ENCODE measurements around the gene SLC5A1.
A peak's percentile ranks its signal among the peaks of the same experiment; 100 is the strongest.
"Not testable (repeated sequence)": the region's sequence is repeated elsewhere in the genome, so short reads cannot be mapped to it uniquely, and the experiment has no call there.

SLC5A1 gene

DNA sequence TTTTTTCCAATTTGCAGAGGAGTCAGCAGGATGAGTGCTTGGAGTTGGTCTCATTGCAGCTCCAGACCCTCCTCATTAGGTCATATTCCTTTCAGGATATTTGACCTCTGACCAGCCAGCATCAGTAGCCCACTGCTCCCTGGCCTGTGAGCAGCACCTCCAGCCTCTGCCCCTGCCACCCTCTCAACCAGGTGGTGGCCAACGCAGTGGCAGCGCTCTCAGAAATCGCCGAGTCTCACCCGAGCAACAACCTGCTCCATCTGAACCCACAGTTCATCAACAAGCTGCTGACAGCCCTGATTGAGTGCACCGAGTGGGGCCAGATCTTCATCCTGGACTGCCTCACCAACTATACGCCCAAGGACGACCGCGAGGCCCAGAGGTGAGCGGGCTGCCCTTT is 89.1 kb downstream of the SLC5A1 start:
- H3K4me3 ChIP-seq (ENCODE audit: low read depth, low read length) = no peak overlapping the region
- TF ChIP-seq, protein P1, sequence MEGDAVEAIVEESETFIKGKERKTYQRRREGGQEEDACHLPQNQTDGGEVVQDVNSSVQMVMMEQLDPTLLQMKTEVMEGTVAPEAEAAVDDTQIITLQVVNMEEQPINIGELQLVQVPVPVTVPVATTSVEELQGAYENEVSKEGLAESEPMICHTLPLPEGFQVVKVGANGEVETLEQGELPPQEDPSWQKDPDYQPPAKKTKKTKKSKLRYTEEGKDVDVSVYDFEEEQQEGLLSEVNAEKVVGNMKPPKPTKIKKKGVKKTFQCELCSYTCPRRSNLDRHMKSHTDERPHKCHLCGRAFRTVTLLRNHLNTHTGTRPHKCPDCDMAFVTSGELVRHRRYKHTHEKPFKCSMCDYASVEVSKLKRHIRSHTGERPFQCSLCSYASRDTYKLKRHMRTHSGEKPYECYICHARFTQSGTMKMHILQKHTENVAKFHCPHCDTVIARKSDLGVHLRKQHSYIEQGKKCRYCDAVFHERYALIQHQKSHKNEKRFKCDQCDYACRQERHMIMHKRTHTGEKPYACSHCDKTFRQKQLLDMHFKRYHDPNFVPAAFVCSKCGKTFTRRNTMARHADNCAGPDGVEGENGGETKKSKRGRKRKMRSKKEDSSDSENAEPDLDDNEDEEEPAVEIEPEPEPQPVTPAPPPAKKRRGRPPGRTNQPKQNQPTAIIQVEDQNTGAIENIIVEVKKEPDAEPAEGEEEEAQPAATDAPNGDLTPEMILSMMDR (IDR thresholded peaks at IDR 0.05; ENCODE audit: low read depth, low read length) = no peak

DNA sequence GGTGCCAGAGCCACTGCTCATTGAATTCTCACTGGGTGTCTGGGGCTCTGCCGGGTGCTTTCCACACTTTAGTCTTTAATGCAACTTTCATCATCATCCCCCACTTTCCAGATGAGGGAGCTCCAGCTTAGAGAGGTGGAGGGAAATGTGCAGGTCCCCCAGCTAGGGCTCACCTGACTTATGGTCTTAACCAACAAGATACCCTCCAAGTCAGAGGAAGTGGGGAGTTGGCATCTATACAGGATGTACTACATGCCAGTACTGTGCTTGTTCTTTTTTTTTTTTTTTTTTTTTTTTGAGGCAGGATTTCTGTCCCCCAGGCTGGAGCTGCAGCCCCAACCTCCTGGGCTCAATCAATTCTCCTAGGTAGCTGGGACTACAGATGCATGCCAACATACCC is 89.7 kb downstream of the SLC5A1 start:
- TF ChIP-seq, protein P1 (IDR thresholded peaks at IDR 0.05; ENCODE audit: low read depth, low read length) = no peak
- H3K4me3 ChIP-seq (ENCODE audit: low read depth, low read length) = no peak overlapping the region

DNA sequence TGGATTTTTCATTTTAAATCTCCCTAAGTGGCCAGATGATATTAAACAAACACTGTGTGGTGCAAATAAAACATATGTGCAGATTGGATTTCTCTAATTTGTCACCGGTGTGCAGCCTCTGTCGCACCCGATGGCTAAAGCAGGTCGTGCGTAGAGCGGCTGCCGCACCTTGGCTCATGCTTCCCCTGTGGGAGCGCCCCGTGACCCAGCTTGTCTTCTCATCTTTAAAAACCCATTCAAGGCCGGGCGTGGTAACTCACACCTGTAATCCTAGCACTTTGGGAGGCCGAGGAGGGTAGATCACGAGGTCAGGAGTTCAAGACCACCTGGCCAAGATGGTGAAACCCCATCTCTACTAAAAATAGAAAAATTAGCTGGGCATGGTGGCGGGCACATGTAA is 91.7 kb downstream of the SLC5A1 start:
- H3K4me3 ChIP-seq (ENCODE audit: low read depth, low read length) = not testable (repeated sequence)

DNA sequence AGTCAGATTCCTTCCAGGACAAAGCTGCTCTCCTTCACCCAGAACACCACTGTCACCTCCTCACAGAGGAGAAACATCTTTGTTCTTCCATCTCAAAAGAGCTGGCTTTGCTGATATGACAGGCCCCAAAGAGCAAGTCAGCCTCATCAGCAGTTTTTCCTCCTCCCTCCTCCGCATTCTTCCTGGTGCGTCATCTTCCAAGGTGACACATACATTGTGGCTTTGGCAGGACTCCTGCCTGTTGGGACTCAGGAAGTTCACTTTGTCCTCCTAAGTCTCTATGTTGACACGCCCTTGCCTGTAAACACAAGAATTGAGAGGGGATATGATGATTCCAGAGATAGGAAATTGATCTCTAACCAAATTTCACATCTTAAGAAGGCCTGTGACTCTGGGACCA is 92.9 kb downstream of the SLC5A1 start:
- not testable (repeated sequence) for H3K4me3 ChIP-seq (ENCODE audit: low read depth, low read length)

DNA sequence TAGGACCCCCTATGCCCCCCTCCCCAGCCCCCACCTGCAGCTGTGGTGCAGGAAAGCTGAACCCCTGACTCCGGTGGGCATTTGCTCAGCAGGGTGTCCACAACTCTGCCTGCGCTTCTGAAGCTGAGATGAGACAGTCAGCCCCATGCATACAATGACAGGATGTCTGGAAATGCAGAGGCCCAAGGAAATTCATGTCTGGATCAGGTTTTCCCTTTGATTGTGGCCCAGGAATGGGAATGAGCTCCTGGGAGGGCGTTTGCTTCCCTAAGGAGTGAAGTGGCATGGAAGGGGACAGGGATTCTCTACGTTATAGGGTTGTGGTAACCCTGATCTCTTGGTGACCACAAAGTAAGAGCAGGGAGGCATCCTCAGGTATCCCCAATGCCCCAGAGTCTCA is 93.8 kb downstream of the SLC5A1 start:
- not testable (repeated sequence) for H3K4me3 ChIP-seq (ENCODE audit: low read depth, low read length)

DNA sequence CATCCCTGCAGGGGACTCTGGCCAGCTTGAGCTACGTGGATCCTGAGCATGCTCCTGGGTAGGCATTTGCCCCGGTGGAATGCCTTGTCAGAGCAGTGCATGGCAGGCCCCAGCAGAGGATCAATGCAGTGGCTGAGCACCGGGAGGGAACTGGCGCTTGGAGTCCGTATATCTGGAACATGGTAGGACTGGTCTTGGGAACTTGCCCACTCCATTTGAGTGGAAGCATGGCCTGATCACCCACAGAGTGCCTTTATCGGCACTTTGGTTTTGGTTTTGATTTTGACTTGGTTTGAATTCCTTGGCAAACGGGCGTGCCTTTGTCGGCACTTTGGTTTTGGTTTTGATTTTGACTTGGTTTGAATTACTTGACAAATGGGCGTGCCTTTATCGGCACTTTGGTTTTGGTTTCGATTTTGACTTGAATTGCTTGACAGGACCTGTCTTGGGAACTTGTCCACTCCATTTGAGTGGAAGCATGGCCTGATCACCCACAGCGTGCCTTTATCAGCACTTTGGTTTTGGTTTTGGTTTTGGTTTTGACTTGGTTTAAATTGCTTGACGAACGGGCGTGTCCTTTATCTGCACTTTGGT is 94.8 kb downstream of the SLC5A1 start:
- peak overlapping the region; percentile 44 for H3K4me3 ChIP-seq (ENCODE audit: low read depth, low read length)

DNA sequence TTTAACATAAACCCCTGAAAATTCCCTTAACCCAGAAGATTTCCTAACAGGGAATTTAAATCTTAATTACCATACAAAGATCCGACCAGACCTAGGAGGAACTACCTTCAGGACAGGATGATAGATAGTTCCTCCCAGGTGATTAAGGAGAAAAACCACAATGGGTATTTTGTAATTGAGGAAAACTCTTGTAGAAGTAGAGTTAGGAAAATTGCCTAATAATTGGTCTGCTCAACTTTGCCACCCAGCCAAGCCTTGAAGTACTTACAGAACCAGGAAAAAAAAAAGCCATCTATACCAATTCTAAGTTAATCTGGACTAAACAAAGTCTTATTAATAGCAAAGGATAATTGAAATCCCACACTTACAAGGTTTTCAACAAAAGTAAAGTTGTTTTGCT is 95.5 kb downstream of the SLC5A1 start:
- H3K4me3 ChIP-seq (ENCODE audit: low read depth, low read length) = not testable (repeated sequence)

DNA sequence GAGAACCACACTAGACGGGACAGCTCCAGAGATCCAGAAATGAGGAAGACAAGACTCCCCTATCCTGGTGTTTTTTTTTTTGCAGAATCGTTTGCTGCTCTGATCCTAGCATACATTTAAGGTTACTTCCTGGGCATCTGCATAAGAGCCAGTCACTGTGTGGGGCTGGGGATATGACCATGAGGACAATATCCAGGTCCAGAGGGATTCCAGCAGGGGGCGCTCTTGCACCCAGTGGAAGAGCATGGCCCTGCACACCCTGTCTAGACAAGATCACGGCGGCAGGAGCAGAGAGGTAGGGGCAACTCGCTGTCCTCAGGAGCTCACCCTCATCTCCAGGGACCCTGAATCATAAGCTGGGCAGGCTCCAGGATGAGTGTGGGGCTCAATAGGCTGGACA is 97.6 kb downstream of the SLC5A1 start:
- not testable (repeated sequence) for H3K4me3 ChIP-seq (ENCODE audit: low read depth, low read length)
- TF ChIP-seq, protein P1 (IDR thresholded peaks at IDR 0.05; ENCODE audit: low read depth, low read length) = 0 out of 2 replicates have a peak, but pooled peaks have one; percentile 22

DNA sequence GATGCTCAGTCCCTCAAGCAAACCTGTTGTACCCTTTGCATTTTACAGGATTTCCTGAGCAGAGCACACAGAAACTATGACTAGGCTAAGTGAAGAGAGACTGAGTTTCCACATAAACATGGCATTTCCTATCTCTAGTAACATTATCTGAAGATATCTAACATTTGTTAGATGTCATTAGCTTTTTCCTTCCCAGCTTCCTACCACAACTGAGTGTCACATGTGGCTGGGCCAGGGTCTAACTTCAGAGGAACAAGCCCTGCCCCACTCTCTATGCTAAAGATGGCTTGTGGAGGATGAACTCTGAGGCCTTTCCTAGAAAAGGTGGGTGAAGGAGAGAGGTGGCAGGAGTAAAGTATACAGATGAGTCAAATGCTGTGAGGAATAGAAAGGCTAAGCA is 99.5 kb downstream of the SLC5A1 start:
- no peak overlapping the region for H3K4me3 ChIP-seq (ENCODE audit: low read depth, low read length)
- TF ChIP-seq, protein P1 (IDR thresholded peaks at IDR 0.05; ENCODE audit: low read depth, low read length) = no peak

DNA sequence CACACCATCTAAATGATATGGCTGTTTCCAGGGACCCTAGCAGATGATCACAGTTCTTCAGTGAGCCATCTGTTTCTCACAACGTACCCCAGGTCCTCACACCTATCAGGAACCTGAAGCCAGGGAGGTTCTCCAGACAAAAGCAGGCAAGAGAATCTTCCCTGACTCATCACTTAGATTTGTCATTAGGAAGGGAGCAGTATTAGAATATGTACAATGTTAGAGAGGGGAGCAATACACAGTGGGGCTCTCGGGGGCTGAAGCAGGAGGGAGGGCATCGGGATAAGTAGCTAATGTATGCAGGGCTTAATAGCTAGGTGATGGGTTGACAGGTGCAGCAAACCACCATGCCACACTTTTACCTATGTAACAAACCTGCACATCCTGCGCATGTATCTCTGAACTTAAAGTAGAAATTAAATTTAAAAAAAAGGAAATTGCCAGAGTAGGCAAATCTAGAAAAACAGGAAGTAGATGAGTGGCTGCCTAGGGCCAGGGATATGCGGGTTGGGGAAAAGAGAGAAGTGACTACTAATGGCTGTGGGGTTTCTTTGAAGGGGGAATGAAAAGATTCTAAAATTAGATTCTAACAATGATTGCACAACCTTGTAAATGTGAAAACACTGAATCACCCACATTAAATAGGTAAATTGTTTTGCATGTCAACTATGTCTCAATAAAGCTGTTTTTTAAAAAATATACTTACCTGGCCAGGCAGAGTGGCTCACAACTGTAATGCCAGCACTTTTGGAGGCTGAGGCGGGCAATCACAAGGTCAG is 101.6 kb downstream of the SLC5A1 start:
- H3K4me3 ChIP-seq (ENCODE audit: low read depth, low read length) = no peak overlapping the region
- TF ChIP-seq, protein P1 (IDR thresholded peaks at IDR 0.05; ENCODE audit: low read depth, low read length) = no peak

DNA sequence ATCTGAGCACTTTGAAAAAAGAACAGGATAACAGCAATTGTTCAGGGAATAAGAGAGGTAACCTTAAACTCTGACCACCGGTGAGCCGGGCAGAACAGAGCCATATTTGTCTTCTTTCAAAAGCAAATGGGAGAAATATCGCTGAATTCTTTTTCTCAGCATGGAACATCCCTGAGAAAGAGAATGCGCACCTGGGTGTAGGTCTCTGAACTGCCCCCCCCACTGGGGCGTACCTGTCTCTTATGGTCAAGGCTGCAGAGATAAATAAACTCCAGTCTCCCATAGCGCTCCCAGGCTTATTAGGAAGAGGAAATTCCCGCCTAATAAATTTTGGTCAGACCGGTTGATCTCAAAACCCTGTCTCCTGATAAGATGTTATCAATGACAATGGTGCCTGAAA is 104.1 kb downstream of the SLC5A1 start:
- H3K4me3 ChIP-seq (ENCODE audit: low read depth, low read length) = not testable (repeated sequence)

DNA sequence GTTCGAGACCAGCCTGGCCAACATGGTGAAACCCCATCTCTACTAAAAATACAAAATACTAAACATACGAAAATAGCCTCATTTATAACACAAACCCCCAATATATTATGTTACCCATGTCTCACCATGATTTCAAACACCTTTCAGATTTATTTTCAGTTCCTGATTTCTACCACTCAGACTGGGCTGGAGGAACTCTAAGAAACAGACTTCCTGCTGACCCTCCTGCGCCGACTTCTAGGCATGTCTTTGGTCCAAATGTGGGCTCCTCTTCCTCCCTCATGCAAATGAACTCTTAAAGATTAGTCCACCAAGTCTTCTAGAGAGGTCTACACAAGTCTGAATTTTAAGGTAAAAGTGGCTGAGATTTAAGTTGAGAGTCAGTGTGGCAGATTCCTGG is 105.3 kb downstream of the SLC5A1 start:
- not testable (repeated sequence) for H3K4me3 ChIP-seq (ENCODE audit: low read depth, low read length)

DNA sequence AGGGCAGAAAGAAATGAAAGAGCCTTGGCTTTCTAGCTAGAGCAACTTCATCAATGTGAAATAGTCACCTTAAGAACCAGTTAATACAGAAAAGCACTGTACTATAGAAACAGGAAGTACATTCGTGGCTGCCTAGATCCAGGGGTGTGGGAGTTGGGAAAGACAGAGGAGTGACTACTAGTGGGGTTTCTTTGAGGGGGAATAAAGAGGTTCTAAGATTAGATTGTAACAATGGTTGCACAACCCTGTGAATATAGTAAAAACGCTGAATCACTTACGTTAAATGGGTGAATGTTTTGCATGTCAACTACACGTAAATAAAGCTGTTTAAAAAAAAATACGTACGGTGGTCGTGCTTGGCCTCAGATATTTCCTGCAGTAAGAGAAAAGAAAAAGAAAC is 107.6 kb downstream of the SLC5A1 start:
- H3K4me3 ChIP-seq (ENCODE audit: low read depth, low read length) = not testable (repeated sequence)

DNA sequence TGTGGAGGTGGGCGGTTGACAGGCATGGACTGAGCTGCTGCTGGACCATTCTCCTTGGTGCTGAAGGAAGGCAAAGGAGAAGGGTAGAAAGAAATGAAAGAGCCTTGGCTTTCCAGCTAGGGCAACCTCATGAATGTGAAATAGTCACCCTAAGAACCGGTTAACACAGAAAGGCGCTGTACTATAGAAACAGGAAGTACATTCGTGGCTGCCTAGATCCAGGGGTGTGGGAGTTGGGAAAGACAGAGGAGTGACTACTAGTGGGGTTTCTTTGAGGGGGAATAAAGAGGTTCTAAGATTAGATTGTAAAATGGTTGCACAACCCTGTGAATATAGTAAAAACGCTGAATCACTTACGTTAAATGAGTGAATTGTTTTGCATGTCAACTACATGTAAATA is 108.6 kb downstream of the SLC5A1 start:
- not testable (repeated sequence) for H3K4me3 ChIP-seq (ENCODE audit: low read depth, low read length)

Measured in WI38 (cell line).